Effector CD4-positive, alpha-beta T cell (primary cell): ENCODE data around the gene MTRF1.
"Not testable (repeated sequence)": the region's sequence is repeated elsewhere in the genome, so short reads cannot be mapped to it uniquely, and the experiment has no call there.

Experiments
- DNase-seq: peaks from one replicate; pipeline ENCODE4 v3.0.0-alpha.2; 2020

The MTRF1 gene

DNA sequence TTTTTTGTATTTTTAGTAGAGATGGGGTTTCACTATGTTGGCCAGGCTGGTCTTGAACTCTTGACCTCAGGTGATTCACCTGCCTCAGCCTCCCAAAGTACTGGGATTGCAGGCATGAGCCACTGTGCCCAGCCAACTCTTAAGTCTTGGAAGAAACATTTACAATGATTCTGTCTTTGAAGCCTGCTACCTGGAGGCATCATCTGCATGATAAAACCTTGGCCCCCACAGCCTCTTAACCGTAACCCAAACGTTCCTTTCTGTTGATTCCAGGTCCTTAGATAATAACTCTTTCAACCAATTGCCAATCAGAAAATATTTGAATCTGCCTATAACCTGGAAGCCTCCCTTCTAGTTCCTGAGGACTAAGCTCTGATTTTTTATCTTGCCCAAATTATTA, 15.8 kb upstream of the MTRF1 start:
- DNase-seq: not testable (repeated sequence)

- no peak for DNase-seq
Observed at GRCh38 chr13:41276824-41277223, 13.4 kb upstream of the MTRF1 start.

DNA sequence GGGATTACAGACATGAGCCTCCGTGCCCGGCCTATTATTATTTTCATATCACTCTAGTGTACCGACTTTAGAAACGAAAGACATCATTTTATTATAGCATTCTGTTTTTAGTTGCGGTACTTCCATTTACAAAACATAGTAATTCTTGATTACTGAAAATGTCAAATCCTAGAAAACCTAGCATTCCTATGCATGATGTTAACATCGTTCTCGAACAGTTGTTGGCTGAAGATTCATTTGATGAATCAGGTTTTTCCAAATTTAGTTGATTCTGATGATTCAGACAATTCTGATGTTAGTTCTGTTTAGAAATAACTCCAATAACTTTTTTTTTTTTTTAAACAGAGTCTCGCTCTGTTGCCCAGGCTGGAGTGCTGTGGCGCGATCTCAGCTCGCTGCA, 11.5 kb upstream of the MTRF1 start:
- no peak for DNase-seq

DNA sequence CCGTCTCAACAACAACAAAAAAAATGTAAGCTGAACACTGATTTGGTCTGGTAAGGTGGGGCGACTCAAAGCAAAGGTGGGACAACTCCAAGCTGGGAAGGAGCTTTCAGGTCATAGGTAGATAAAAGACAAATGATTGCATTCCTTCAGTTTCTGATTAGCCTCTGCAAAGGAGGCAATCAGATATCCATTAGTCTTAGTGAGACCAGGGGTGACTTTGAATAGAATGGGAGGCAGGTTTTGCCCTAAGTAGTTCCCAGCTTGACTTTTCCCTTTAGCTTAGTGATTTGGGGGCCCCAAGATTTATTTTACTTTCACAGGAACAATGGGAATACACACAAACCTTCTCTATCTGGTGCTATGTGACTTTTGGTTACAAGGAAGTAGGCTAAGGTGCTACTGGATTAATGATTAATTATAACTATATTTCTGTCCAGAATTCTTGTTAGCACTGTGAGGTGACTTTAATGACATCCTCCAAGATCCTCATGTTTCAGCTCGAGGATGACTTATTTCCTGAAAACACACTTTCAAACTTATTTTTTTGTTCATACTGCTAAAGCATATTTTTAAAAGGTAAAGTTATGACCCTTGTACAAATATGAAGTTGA, 10.6 kb upstream of the MTRF1 start:
- DNase-seq: no peak

DNA sequence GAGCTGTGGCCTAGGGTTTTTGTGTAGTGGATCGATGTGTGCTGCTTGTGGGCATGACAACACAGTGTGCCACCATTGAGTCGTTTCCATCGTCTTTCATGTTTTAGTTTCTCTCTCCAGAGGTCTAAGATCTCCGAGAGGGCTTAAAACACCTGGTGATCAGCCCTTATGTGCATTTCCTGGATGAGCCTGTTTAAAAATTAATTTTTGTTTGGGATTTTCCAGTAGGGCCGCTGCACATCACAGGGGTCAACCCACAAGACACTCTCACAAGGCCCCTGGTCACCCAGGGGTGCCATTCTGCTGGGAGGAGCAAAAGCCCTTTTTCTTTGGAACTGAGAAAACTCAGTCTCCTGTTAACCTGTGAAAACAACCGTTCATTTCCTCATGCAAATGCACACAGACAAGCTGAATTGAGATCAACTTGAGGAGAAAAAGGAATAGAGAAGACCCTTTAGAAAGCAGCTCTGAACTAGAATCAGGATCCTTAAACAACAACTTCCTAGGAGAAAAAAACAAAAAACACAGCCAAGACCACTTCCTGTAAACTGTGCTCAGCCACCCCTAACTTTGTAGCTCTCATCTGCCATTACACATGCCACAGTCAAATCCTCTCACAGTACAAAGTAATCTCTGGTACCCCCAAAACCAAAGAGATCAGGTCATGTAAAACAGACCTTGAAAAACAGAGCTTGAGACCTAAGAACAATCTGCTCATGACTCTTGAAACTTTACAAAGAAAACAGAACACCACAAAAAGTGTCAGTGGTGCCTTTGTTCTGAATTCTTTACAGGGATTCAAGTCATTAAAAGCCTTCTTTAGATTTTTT, 8.3 kb upstream of the MTRF1 start:
- no peak for DNase-seq

DNA sequence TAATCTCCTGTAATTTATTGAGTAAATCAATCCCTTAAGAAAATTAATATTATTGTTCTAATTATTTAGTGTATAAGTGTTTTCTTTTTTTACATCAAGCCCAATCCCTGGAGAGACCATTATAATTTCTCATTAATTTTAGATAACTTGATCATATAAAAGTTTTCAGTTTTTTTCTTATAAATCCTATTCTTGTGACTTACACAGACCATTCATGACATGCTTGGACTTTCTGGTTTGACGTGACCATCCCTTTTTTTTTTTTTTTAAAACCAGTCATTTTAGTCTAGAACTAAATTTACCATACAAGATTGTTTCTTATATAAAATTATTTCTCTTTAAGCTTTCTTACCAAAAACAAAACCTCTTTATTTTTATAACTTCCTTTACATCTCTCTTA, 5.4 kb upstream of the MTRF1 start:
- DNase-seq: no peak

DNA sequence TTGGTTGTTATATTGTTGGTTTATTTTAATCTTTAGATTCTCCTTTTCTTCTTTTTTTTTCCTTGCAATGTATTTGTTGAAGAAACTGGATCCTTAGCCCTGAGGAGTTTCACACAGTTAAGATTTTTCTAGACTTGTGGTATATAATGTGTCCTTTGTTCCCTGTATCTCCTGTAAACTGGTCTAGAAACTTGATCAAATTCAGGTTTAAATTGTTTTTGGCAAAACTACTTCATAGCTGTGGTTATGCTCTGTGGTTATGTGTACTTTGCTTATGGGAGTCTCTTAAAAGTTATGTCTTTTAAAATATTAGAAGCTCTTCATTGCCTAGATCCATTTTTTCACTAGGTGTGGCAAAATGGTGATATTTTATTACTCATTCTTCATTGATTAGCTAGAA, 3.7 kb upstream of the MTRF1 start:
- no peak for DNase-seq

DNA sequence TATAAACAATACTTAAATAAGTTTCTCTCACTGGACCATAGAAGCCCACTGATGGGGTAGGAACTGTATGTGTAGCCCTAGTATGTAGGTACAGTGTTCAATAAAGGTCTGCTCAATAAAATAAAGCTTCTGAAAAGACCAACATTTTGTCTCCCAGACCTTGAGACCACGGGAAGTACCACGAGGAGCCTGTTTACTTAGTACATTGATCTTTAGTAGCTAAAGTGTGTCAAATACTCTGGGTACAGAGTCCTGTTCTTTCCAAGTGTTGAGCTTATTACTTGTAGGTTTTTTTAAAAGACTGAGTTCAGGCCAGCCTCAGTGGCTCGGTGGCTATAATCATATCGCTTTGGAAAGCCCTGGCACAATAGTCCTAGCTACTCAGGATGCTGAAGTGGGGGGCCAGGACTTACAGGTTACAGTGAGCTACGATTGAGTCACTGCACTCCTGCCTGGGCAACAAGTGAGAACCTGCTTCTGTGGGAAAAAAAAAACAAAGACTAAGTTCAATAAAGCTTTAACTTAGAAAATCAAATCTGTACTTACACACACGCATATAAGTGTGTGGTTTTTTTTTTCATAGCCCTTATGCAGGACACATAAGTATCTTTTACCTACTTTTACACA, 3.4 kb downstream of the MTRF1 start:
- no peak for DNase-seq

GRCh38 chr13:41257535-41257934, 5.8 kb downstream of the MTRF1 start:
- no peak for DNase-seq

GRCh38 chr13:41254902-41255301, 8.5 kb downstream of the MTRF1 start:
- DNase-seq: no peak

DNA sequence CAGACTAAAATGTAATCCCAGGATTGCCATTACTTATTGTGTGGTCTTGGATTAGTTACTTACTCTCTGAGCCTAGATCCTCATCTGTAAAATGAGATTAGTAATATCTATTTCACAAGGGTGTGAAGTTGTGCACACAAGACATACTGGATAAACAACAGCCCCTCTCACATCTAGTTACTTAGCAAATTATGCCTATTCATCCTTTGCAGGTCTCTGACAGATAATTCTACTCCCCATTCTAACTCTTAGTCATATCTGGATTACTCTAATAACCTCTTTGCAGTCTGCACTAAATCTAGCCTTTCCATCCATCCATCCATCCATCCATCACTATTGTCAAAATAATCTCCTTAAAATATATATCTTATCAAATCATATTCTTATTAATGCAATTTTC, 12.4 kb downstream of the MTRF1 start:
- no peak for DNase-seq

DNA sequence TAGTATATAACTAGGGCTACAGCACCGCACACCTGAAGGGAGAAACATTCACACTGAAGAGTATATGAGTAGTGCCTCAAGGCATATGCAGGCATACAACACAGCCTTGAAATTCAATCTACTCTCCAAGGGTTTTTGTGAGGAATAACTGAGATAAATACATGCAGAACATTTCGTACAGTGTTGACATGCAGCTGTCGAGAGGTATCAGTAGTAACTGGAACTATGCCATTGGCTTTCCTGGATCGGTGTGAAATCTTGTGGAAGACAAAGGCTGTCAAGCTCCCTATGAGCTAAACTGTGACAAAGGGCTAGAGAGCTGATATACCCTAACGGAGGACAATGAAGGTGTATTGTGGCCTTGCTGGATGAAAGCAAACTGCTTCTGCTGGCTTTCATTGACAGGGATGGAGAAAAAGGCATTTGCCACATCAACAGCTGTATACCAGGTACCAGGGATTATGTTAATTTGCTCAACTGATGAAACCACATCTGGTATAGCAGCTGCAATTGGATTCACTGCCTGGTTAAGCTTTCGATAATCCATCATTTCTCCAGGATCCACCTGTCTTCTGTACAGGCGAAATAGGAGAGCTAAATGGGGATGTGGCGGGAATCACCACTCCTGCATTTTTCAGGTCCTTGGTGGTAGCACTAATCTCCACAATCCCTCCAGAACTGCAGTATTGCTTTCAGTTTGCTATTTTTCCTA, 16.3 kb downstream of the MTRF1 start:
- no peak for DNase-seq

DNA sequence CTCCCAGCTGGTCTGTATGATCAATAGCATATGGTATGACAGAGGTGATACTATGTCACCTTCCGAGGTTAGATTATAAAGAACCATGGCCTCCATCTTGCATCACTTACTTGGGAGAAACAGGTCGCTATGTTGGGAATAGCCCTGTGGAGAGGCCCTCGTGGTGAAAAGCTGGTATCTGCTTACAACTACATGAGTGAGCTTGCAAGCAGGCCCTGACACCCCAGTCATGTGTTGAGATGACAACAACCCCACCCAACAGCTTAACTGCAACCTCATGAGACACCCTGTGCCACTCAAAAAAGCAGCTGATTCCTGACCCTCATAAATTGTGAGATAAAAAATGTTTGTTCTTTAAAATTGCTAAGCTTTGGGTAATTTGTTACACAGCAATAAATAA, 18.8 kb downstream of the MTRF1 start:
- no peak for DNase-seq

DNA sequence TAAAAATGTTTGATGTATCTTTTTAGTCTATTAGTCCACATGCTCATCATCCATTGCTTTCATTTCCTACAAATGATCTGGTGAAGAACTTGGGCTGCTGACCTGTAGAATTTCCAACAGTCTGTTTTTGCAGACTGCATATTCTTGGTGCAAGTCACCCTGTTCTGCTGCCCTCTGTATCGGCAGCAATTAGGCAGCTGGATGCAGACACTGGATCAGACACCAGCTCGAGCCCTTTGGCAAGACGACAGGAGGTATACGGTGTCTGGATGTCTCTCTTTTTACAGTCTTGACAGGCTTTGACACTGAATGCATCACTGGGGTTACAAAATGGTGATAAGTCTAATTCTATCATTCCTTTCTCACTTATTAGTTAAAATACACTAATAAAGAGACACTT, 21.8 kb downstream of the MTRF1 start:
- no peak for DNase-seq

DNA sequence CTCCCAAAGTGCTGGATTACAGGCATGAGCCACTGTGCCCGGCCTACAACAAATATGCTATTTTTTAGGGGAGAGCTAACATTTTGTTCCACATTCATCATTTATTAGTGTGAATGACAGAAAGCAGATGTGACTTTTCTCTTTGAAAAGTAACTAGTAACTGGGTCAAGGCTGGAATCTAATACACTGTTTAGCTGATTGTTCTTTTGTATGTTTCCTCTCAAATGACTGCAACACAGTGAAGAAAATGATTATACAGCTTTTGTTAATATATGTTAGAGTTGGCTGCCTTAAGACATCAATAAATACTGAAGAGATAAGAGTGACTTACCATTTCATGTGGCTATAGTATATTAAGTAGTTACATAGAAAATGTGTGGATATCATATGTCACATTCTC, 27.0 kb downstream of the MTRF1 start:
- DNase-seq: no peak

DNA sequence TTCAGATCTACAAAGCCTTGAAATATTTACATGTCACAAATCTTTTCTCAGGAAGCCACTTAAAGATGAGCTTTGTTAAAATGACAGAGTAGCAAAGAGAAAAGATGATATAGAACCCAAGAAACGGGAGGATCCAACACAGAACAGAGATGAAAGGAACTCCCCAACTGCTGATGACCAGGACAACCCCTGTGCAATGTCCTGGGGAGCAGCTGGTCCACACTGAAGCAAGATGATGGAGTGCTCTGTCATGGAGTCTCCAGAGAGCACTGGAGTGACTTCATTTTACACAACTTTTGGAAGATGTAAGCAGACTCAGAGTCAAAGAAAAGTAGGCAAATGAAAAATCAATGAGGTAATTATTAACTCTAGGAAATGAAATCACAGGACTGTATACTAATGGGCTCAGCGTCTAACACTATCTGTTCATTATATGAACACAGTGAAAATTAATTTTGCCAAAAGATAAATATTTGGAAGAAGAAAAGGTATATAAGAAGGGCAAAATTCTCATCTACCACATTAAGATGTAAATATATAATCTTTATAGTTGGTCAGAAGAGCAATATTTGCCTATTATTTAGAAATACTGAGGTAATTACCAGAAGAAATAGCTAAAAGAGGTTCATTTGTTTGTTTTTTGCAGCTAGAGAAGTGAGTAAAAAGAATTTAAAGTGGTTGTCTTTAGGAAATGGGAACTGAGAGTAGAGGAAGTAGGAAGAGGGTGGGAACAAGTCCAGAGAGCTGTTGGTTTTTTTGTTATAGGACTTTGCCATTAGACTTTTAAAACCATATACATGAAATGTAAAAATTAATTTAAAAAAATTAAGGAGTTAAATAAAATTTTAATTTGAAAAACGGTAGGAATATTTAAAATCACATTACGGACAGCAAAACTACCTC, 30.5 kb downstream of the MTRF1 start:
- DNase-seq: no peak

GRCh38 chr13:41231786-41232185, 31.6 kb downstream of the MTRF1 start:
- DNase-seq: no peak

DNA sequence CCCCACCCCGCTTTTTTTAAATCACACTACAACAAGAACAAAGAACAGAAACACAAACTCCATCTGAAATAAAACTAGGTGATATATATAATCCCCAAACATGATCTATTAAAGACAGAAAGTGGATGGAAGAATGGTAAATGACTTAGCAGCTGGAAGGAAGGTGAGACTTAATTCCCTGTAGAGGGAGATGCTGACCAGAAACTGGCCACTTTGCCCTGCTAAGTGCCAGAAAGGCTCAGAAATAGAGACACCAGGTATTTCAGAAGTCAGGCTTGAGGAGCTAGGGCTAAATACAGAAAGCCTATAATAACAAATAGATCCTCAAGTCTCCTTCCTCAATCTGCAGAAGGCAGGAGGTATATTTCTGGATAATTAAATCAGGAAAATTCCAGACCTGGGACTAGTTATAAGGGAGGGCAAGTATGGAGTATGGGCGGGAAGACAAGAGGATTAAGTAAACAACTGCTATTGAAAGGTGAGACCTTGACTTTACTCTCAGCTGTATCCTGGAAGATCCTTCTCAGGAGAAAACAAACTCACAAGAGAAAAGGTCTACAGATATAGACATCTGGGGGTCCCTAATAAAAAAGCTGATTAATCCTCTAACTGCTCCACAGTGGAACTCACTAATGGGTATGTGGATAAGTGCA, 32.2 kb downstream of the MTRF1 start:
- no peak for DNase-seq

GRCh38 chr13:41229356-41229755, 34.0 kb downstream of the MTRF1 start:
- no peak for DNase-seq

- DNase-seq: no peak
Observed at GRCh38 chr13:41224113-41225110, 39.0 kb downstream of the MTRF1 start.
